AG20443 (cell line): ENCODE data around the gene SEPTIN7.
"Not testable (repeated sequence)": the region's sequence is repeated elsewhere in the genome, so short reads cannot be mapped to it uniquely, and the experiment has no call there.

ENCODE experiments used
- DNase-seq: peaks from one replicate; pipeline ENCODE4 v3.0.0; 2012; ENCODE audit warnings: low spot score, mixed read lengths

SEPTIN7 gene

DNA sequence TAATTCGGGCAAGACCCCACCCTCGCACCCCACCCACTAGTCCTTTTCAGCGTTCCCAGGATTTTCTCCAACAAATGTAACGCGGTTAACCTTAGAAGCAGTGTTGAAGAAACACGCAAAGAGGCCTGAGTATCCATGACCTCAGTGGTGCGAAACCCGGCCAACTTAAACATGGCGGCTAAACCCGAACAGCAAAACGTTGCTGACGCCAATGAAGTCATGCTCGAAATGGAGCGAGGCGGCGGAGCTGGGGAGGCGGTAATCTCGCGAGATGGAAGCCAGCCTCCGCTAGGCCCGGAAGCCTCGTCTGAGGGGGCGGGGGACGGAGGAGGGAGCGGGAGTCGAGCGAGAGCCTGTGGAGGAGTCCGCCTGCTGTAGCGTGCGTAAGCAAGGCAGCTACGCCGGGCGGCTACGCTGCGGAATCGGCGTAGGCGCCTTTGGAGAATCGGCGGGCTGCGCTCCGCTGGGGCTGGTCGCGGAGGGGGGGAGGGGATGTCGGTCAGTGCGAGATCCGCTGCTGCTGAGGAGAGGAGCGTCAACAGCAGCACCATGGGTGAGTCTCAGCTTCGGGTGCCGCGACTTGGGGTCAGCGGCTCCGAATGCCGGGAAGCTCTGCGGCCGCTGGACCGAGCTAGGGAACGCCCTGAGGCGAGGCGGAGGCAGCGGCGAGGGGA is at the start of gene SEPTIN7:
Gene SEPTIN7, plus strand, starts transcription at position 340 of the 674 bp plus-strand sequence. Its CDS starts 153 bp downstream, at position 493.
- peak; percentile 98 for DNase-seq

DNA sequence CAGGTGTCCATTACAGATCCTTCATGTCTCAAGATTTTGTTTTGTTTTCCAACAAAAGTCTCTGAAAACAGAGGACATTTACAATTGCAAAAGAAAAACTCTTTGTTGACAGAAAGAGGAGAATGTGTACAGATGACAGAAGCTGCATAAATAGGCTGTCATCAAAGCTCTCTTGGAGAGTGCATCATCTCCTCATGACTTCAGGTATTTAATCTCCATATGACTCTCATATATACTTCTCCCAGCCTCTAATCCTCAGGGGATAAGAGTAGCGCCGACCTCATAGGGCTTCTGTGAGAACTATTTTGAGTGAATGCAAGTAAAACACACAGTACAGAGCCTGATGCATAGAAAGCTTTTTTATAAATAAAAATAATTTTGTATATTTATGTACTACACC is 48.1 kb upstream of the SEPTIN7 start:
- no peak for DNase-seq

- no peak for DNase-seq
Measured at GRCh38 chr7:35753761-35754603, 46.9 kb upstream of the SEPTIN7 start.

GRCh38 chr7:35754741-35755140 is 46.1 kb upstream of the SEPTIN7 start:
- no peak for DNase-seq

- no peak for DNase-seq
Measured at GRCh38 chr7:35755711-35756110, 45.1 kb upstream of the SEPTIN7 start.

GRCh38 chr7:35756453-35756852 is 44.4 kb upstream of the SEPTIN7 start:
- not testable (repeated sequence) for DNase-seq

- DNase-seq = no peak
Measured at GRCh38 chr7:35757574-35757973, 43.3 kb upstream of the SEPTIN7 start.

DNA sequence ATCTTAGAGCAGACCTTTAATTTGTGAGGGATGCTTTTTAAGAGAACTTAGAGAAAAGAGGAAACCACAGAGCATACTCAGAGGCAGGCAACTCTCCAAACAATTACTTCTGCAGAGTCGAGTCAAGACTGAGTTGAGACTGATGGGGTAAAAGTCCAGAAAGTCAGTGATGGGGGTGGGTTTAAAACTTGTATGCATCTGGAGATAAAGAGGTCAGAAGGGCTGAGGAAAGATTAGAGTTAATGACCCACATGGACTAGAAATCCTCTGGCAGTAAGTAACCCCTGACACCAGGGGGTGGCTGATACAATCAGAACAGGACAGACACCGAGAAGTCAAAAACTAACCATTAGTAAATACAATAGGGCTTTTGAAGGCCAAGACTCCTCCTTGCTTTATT is 42.4 kb upstream of the SEPTIN7 start:
- DNase-seq = no peak

- no peak for DNase-seq
Measured at GRCh38 chr7:35760143-35760745, 40.6 kb upstream of the SEPTIN7 start.

- DNase-seq = peak; percentile 37
Measured at GRCh38 chr7:35761871-35762677, 38.8 kb upstream of the SEPTIN7 start.

GRCh38 chr7:35762781-35763180 is 38.1 kb upstream of the SEPTIN7 start:
- DNase-seq = no peak

- no peak for DNase-seq
Measured at GRCh38 chr7:35768346-35768745, 32.5 kb upstream of the SEPTIN7 start.

- DNase-seq = no peak
Measured at GRCh38 chr7:35771776-35772175, 29.1 kb upstream of the SEPTIN7 start.

- no peak for DNase-seq
Measured at GRCh38 chr7:35773994-35774393, 26.9 kb upstream of the SEPTIN7 start.

GRCh38 chr7:35776686-35777085 is 24.2 kb upstream of the SEPTIN7 start:
- DNase-seq = no peak

GRCh38 chr7:35777121-35777520 is 23.7 kb upstream of the SEPTIN7 start:
- no peak for DNase-seq

DNA sequence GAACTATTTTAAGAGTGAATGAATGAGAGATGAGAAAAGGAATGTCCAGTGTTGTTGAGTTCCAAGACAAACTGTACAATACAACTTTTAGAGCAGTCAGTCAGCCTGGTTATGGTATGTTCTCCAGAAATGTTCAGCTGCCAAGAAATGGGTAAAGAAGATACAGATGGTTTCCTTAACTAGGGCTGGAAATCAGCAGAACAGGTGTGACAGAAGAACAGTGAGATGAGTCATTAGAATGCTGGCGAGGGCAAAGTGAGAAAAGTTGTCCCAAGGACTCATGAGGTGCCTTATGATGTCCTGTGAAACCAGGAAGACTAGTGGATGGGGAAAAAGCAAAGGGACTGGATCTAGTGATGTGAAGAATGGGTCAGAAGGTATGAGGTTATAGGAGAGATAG is 20.8 kb upstream of the SEPTIN7 start:
- DNase-seq = no peak

GRCh38 chr7:35781200-35781701 is 19.6 kb upstream of the SEPTIN7 start:
- no peak for DNase-seq

GRCh38 chr7:35781767-35782515 is 18.9 kb upstream of the SEPTIN7 start:
- no peak for DNase-seq

DNA sequence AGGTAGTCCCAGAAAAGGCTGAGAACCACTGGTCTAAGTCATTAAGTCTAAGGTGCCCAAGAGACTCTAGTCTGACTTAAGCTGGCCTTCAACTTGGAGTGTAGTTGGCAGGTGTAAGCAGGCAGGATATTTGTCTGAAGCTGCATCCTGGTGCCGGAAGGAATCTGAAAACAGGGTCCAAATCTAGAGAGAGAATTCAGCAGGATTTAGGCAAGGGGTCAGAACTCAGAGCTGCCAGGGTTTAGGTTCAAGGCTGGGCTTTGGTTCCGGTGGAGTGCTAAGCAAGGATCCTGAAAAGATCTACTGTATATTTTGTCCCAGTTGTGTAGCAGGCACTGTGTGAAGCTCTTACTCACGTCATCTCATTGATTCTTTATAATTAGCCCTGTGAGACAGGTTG is 16.5 kb upstream of the SEPTIN7 start:
- no peak for DNase-seq

GRCh38 chr7:35785250-35785649 is 15.6 kb upstream of the SEPTIN7 start:
- DNase-seq = no peak
